IMR-90 (cell line): ENCODE data around the gene CASP7. TPM values are rescaled to one million over a fixed set of nuclear protein-coding genes. Genes with fewer than 3 reads are reported as not detected.

Experiments
- ATAC-seq: fragments of 200-7000 bp; cut with Tn5 transposase; 2 replicates; pipeline ENCODE4 v1.9.1; 2020; ENCODE audit warnings: low read depth, mild to moderate bottlenecking, moderate library complexity
- BruUV-seq: library from RNA; stranded (reverse); fragments of 400-500 nt; replicated peaks from 2 replicates; lab custom pipeline; 2021; lab: Mats Ljungman, UMichigan
- CTCF ChIA-PET: fragments of 300-600 bp; formaldehyde crosslinking; extraction: SDS; loops from one replicate; lab custom pipeline; 2021; ENCODE audit warnings: antibody characterized with exemption; lab: Yijun Ruan, JAX
- POLR2A ChIA-PET: fragments of 300-600 bp; sonication (Branson Sonifier 250); formaldehyde crosslinking; loops from one replicate; lab custom pipeline; 2022; ENCODE audit warnings: antibody characterized with exemption; ENCODE audit not compliant: unreplicated experiment; lab: Charles Lee
- DNase-seq: peaks from one replicate; pipeline ENCODE4 v3.0.0; 2013
- H2AFZ ChIP-seq: replicated peaks from 2 replicates; pipeline ENCODE3; 2013; ENCODE audit warnings: low read length, mild to moderate bottlenecking; ENCODE audit not compliant: poor library complexity
- H2AK5ac ChIP-seq: 2 replicates; pipeline ENCODE4 v1.6.1; 2013; ENCODE audit warnings: low read depth, low read length, inconsistent platforms
- H2AK9ac ChIP-seq: replicated peaks from 2 replicates; pipeline ENCODE3; 2013; ENCODE audit warnings: mild to moderate bottlenecking, low read depth, low read length, moderate library complexity; ENCODE audit not compliant: poor library complexity
- H2BK120ac ChIP-seq: 2 replicates; pipeline ENCODE4 v1.6.1; 2013; ENCODE audit warnings: low read depth, low read length, inconsistent platforms
- H2BK15ac ChIP-seq: 3 replicates; pipeline ENCODE4 v1.6.1; 2013; ENCODE audit warnings: low read depth, low read length, inconsistent platforms
- H2BK20ac ChIP-seq: 2 replicates; pipeline ENCODE4 v1.6.1; 2013; ENCODE audit warnings: low read depth, mild to moderate bottlenecking, inconsistent platforms, low read length, moderate library complexity
- H2BK5ac ChIP-seq: 2 replicates; pipeline ENCODE4 v1.6.1; 2013; ENCODE audit warnings: mild to moderate bottlenecking, low read depth, low read length, inconsistent platforms; ENCODE audit not compliant: poor library complexity, severe bottlenecking
- H3K14ac ChIP-seq: replicated peaks from 2 replicates; pipeline ENCODE4 v1.6.1; 2013; ENCODE audit warnings: low read depth, low read length, inconsistent platforms
- H3K18ac ChIP-seq: 2 replicates; pipeline ENCODE4 v1.6.1; 2013; ENCODE audit warnings: low read depth, low read length, control low read depth
- H3K23ac ChIP-seq: 2 replicates; pipeline ENCODE4 v1.6.1; 2013; ENCODE audit warnings: low read depth, low read length, inconsistent platforms
- H3K27ac ChIP-seq: 2 replicates; pipeline ENCODE4 v1.5.1; 2013; ENCODE audit warnings: mild to moderate bottlenecking, control low read depth, low read length; ENCODE audit not compliant: insufficient read depth
- H3K27me3 ChIP-seq: 2 replicates; pipeline ENCODE4 v1.6.1; 2013; ENCODE audit warnings: low read length; ENCODE audit not compliant: control insufficient read depth, insufficient read depth
- H3K36me3 ChIP-seq: 2 replicates; pipeline ENCODE4 v1.6.1; 2013; ENCODE audit warnings: low read length, mixed read lengths; ENCODE audit not compliant: control insufficient read depth, insufficient read depth
- H3K4ac ChIP-seq: 2 replicates; pipeline ENCODE4 v1.6.1; 2013; ENCODE audit warnings: low read depth, low read length, inconsistent platforms
- H3K4me1 ChIP-seq: 2 replicates; pipeline ENCODE4 v1.6.1; 2013; ENCODE audit warnings: low read length, mixed read lengths; ENCODE audit not compliant: control insufficient read depth, insufficient read depth
- H3K4me2 ChIP-seq: 2 replicates; pipeline ENCODE4 v1.6.1; 2013; ENCODE audit warnings: low read depth, mild to moderate bottlenecking, control low read depth, low read length, moderate library complexity
- H3K4me3 ChIP-seq: 2 replicates; pipeline ENCODE4 v1.5.1; 2013; ENCODE audit warnings: low read depth, mild to moderate bottlenecking, control low read depth, low read length, moderate library complexity; ENCODE audit not compliant: insufficient read depth
- H3K56ac ChIP-seq: 2 replicates; pipeline ENCODE4 v1.6.1; 2013; ENCODE audit warnings: low read length, inconsistent platforms; ENCODE audit not compliant: insufficient read depth; ENCODE audit errors: extremely low read depth
- H3K79me1 ChIP-seq, 2 experiments: 2 replicates each; pipeline ENCODE4 v1.6.1; 2013; ENCODE audit warnings: low read length in 2 of 2, inconsistent platforms in 1 of 2, low read depth in 1 of 2
- H3K9ac ChIP-seq: 2 replicates; pipeline ENCODE4 v1.6.1; 2013; ENCODE audit warnings: low read depth, low read length, control low read depth
- H3K9me1 ChIP-seq: 2 replicates; pipeline ENCODE4 v1.6.1; 2013; ENCODE audit warnings: low read length, inconsistent platforms; ENCODE audit not compliant: insufficient read depth
- H3K9me3 ChIP-seq: 2 replicates; pipeline ENCODE4 v1.6.1; 2013; ENCODE audit warnings: low read length; ENCODE audit not compliant: control insufficient read depth, insufficient read depth
- H4K20me1 ChIP-seq: 2 replicates; pipeline ENCODE4 v1.6.1; 2013; ENCODE audit warnings: low read length, inconsistent platforms; ENCODE audit not compliant: insufficient read depth
- H4K5ac ChIP-seq: 2 replicates; pipeline ENCODE4 v1.6.1; 2013; ENCODE audit warnings: mild to moderate bottlenecking, low read depth, low read length, control low read depth
- H4K8ac ChIP-seq, 2 experiments: 2 replicates each; pipeline ENCODE4 v1.6.1; 2013; ENCODE audit warnings: low read depth in 2 of 2, low read length in 2 of 2, control low read depth in 1 of 2, inconsistent platforms in 1 of 2
- H4K91ac ChIP-seq: 2 replicates; pipeline ENCODE4 v1.6.1; 2013; ENCODE audit warnings: low read depth, low read length, inconsistent platforms; ENCODE audit not compliant: insufficient read depth
- MAFK ChIP-seq: IDR thresholded peaks from 2 replicates; pipeline ENCODE4 v1.6.1; 2012; ENCODE audit warnings: low read depth, low read length, improper control_type of control experiment
- RAD21 ChIP-seq: IDR thresholded peaks from 2 replicates; pipeline ENCODE4 v1.6.1; 2012; ENCODE audit warnings: low read length, improper control_type of control experiment
- RCOR1 ChIP-seq: IDR thresholded peaks from 2 replicates; pipeline ENCODE4 v1.6.1; 2012; ENCODE audit warnings: mild to moderate bottlenecking, low read length, improper control_type of control experiment; ENCODE audit not compliant: insufficient replicate concordance
- RFX5 ChIP-seq: IDR thresholded peaks from 2 replicates; pipeline ENCODE4 v1.8.0; 2012; ENCODE audit warnings: low read depth, mild to moderate bottlenecking, low read length, moderate library complexity
- SMC3 ChIP-seq: fragments of 150-350 bp; IDR thresholded peaks from 2 replicates; pipeline ENCODE4 v1.6.1; 2016; ENCODE audit warnings: low read depth, mild to moderate bottlenecking, antibody characterized with exemption, low read length, moderate library complexity
- WGBS, 2 experiments: methylation state at CpG; one replicate each; pipeline versions ENCODE4 v1.1.5 to v1.1.7; 2013; ENCODE audit warnings: missing lambda C conversion rate in 2 of 2; ENCODE audit not compliant: insufficient read length in 1 of 2; ENCODE audit errors: extremely low coverage in 2 of 2; 5-methylcytosine and 5-hydroxymethylcytosine counted together
- dilution Hi-C: fragments of 300-500 bp; cut with HindIII; formaldehyde crosslinking; loops from one replicate; pipeline ENCODE4 v1.14.3; 2018; ENCODE audit warnings: low sequenced_read_pairs; ENCODE audit not compliant: unreplicated experiment
- in situ Hi-C: fragments of 300-500 bp; cut with MboI; formaldehyde crosslinking; loops from 3 replicates; pipeline ENCODE4 v1.14.3; 2019; ENCODE audit warnings: low sequenced_read_pairs, inconsistent platforms, mixed read lengths
- intact Hi-C: fragments of 100-400 bp; cut with micrococcal nuclease; formaldehyde crosslinking; loops from 2 replicates; pipeline ENCODE4 v1.10.0; 2022
- polyA plus RNA-seq, 3 experiments: library from polyadenylated mRNA; depleted of rRNA; stranded (reverse); fragments of >200 nt; gene quantifications; 2 replicates each; pipeline ENCODE4 v1.2.3, GENCODE V29; 2012; ENCODE audit warnings: low replicate concordance in 1 of 3
- total RNA-seq: library from RNA; depleted of rRNA; stranded (reverse); fragments of >200 nt; gene quantifications from 2 replicates; pipeline ENCODE4 v1.2.3, GENCODE V29; 2012
- TF ChIP-seq, protein P1 (sequence below): conservative IDR thresholded peaks from 2 replicates; pipeline ENCODE4 v1.5.1; 2012; ENCODE audit warnings: mild to moderate bottlenecking, low read depth, low read length, improper control_type of control experiment
- TF ChIP-seq, protein P2 (sequence below): fragments of 150-350 bp; IDR thresholded peaks from 2 replicates; pipeline ENCODE4 v1.6.1; 2016; ENCODE audit warnings: low read depth, mild to moderate bottlenecking, low read length, moderate library complexity, borderline replicate concordance

The CASP7 gene
- total and polyA plus RNA-seq, 2 of the 4 experiments (the other 2 are of a cell fraction) = 15.1 to 16.7 TPM

DNA sequence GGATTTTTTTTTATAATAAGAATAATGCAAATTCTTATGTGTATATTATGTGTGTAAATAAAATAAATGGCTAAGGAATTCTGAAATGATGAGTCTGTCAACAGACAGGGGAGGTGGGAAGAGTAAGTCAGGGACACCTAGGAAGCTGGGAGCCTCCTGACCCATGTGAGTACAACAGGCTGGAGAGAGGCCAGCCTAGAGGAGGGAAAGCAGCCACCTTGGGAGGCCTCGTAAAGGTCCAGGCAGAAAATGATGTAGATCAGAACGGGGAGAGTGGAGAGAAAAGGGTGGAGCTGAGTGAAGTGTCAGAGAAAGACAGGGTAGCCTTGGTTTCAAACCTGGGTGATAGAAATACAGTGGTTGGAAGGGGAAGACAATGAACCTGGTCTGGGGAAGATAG, 22.8 kb upstream of the CASP7 start:
- no peak overlapping the region for H2BK15ac ChIP-seq
- no peak overlapping the region for H4K8ac ChIP-seq
- no peak overlapping the region for H2BK20ac ChIP-seq
- H2AK5ac ChIP-seq = no peak overlapping the region
- intact Hi-C loops (no loop called here), dilution Hi-C loops (no loop called here), in situ Hi-C loops (no loop called here)
- H2AK9ac ChIP-seq = no peak overlapping the region
- H3K4me3 ChIP-seq = no peak overlapping the region
- no peak overlapping the region for H3K18ac ChIP-seq
- TF ChIP-seq, protein P1, sequence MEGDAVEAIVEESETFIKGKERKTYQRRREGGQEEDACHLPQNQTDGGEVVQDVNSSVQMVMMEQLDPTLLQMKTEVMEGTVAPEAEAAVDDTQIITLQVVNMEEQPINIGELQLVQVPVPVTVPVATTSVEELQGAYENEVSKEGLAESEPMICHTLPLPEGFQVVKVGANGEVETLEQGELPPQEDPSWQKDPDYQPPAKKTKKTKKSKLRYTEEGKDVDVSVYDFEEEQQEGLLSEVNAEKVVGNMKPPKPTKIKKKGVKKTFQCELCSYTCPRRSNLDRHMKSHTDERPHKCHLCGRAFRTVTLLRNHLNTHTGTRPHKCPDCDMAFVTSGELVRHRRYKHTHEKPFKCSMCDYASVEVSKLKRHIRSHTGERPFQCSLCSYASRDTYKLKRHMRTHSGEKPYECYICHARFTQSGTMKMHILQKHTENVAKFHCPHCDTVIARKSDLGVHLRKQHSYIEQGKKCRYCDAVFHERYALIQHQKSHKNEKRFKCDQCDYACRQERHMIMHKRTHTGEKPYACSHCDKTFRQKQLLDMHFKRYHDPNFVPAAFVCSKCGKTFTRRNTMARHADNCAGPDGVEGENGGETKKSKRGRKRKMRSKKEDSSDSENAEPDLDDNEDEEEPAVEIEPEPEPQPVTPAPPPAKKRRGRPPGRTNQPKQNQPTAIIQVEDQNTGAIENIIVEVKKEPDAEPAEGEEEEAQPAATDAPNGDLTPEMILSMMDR = no peak
- TF ChIP-seq RFX5 (no peak), MAFK (no peak), RCOR1 (no peak), RAD21 (no peak), SMC3 (no peak)
- TF ChIP-seq, protein P2, sequence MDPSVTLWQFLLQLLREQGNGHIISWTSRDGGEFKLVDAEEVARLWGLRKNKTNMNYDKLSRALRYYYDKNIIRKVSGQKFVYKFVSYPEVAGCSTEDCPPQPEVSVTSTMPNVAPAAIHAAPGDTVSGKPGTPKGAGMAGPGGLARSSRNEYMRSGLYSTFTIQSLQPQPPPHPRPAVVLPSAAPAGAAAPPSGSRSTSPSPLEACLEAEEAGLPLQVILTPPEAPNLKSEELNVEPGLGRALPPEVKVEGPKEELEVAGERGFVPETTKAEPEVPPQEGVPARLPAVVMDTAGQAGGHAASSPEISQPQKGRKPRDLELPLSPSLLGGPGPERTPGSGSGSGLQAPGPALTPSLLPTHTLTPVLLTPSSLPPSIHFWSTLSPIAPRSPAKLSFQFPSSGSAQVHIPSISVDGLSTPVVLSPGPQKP = no peak
- no peak overlapping the region for H3K23ac ChIP-seq
- no peaks in the 10 kb centered on the region for H3K4me1 ChIP-seq
- CTCF ChIA-PET = no interaction called here
- H3K79me1 ChIP-seq = no peaks in the 10 kb centered on the region
- H4K20me1 ChIP-seq = no peaks in the 10 kb centered on the region
- no peak overlapping the region for H4K5ac ChIP-seq
- DNase-seq (no peak), ATAC-seq (no peak)
- POLR2A ChIA-PET = no interaction called here
- no peak overlapping the region for H2BK5ac ChIP-seq
- H3K9ac ChIP-seq = no peak overlapping the region
- no peak overlapping the region for H3K4ac ChIP-seq
- no peak overlapping the region for H3K14ac ChIP-seq
- H2AFZ ChIP-seq = no peak overlapping the region
- H3K56ac ChIP-seq = no peak overlapping the region
- H3K9me3 ChIP-seq = no peaks in the 10 kb centered on the region
- H3K9me1 ChIP-seq = no peaks in the 10 kb centered on the region
- no peak overlapping the region for H4K91ac ChIP-seq
- no peak overlapping the region for H3K4me2 ChIP-seq
- no peak overlapping the region for H2BK120ac ChIP-seq
- no peaks in the 10 kb centered on the region for H3K36me3 ChIP-seq
- H3K27ac ChIP-seq = no peak overlapping the region
- BruUV-seq = no TSS peak
- WGBS, 2 experiments = no CpG with 5 or more reads among the region's 2 CpGs
- H3K27me3 ChIP-seq = peaks cover 15% of the 10 kb centered on the region
